COLO668 (cell line): Measurements from ENCODE around the gene IKZF2.
"Not testable (repeated sequence)": the region's sequence is repeated elsewhere in the genome, so short reads cannot be mapped to it uniquely, and the experiment has no call there.

Experiments
- DNase-seq: peaks from one replicate; lab custom pipeline; 2025; ENCODE audit not compliant: unreplicated experiment; lab: John Stamatoyannopoulos, UW

IKZF2 gene

DNA sequence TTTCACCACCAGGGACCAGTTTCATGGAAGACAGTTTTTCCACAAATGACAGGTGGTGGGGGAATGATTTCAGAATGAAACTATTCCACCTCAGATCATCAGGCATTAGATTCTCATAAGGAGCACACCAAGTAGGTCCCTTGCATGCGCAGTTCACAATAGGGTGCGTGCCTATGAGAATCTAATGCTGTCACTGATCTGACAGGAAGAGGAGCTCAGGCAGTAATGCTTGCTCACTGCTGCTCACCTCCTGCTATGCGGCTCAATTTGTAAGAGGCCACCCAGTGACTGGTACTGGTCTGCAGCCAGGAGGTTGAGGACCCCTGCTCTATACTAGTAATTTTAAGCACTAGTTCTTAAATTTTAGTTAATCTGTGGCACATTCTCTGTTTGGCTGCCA, 107.8 kb downstream of the IKZF2 start:
- DNase-seq = no peak

DNA sequence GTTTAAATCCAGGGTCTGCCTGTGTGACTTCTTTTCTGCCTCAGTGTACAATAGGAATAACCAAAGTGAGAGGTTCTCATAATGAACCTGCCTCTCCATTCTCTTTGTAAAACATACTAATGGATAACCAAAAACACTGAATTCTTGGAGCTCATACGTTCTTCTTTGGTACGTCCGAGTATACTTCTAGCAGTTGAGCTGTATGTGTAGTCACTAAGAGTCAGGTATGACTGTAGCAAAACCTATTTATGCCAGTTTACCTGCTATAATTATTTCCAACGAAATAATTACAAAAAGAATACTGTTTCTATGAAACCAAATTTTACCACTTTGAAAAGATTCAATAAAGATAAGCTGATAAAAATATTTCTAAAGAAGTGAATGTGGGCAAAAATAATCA, 109.2 kb downstream of the IKZF2 start:
- no peak for DNase-seq

DNA sequence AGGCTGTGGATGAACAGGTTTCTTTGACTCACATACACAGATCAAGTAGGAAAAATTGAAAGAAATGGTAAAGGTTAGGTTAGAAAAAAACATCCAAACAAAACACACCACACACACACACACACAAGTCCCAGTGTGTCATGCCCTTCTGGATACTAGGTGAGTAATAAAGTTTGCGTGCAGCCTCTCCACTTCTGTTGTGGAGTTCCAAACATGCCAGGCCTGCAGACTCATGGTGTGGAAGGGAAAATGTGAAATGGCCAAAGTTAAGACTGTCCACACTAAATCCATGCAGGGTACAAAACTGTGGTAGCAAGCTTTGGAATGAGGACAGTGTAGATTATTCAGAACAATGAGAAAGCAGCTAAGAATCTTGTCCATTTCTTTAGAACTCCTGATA, 114.6 kb downstream of the IKZF2 start:
- no peak for DNase-seq

DNA sequence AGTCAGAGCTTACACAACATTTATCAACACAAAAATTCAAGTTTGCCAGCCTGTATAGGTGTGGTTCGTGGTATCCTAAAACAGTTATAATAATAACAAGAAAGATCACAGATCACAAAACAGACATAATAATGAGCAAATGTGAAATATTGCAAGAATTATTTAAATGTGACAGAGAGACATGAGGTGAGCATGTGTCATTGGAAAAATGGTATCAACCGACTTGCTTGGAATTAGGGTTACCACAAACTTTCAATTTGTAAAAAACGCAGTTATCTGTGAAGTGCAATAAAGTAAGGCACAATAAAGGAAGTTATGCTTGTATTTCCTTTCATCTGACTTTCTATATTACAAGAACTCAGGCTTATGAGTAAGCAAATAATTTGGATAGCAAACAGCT, 116.8 kb downstream of the IKZF2 start:
- no peak for DNase-seq

DNA sequence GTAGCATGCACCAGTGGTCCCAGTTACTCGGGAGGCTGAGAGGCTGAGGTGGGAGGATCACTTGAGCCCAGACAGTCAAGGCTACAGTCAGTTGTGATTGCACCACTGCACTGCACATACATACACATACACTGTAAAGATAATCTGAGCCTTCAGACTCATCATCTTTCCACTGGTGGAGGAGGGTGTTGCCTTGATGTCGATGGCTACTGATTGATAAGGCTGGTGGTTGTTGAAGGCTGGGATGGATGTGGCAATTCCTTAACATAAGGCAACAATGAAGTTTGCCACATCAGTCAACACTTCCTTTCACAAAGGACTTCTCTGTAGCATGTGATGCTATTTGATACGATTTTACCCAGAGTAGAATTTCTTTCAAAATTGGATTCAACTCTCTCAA, 118.8 kb downstream of the IKZF2 start:
- no peak for DNase-seq

DNA sequence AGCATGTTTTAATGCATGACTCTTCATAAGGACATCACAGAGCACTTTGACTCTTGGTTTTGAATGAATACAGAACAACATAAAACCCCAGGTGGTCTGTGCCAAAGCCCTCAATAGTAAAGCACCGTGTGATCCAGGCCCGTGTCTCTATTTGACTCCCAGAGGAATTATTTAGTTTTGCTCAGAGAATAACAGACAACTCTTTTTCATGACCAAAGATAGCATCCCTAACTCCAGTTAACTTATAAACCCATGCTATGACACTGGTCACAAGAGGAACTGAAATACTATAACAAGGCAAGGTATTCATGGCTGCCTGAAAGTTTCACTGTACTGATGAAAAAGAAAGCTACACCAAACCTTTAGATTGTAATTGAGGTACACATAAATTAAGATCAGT, 128.4 kb downstream of the IKZF2 start:
- no peak for DNase-seq

DNA sequence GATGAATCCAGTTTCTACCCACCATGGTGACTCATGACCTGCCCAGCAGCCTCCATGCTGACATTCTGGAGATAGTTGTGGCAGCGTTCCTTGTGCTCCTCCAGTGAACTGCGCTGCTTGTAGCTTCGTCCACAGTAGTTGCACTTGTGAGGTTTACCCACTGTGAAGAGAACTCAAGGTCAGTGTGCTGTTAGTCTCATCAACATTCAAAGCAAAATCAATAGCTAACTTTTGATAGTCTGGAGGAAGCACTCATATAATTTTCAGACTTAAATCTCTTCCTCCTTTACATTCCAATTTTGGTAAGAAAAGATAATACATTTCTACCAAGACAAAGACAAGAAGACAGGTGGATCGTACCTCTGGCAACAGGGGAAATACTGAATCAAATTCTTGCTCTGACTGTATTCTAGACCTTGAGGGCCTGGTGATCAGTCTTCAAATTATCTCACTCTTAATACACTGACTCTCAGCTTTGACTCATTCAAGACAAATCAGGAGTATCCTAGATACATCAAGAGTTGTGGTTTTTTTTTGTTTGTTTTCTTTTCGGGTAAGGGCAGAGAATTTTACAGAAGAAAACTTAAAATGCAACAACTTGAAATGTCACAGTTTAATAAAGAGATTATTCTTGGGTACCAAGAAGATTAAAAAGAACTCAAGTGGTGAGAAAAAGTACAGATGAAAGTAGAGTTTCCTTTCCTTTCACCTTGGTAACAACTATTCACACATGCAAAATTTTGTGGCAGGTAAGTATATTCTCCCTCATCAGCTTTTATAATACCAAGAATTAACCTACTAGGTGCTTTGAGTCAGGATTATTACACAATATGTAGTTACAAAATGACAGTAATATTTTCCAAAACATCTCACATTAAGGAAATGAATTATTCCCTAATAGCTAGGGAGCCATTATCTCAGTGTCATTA, 129.2 kb downstream of the IKZF2 start:
- no peak for DNase-seq

DNA sequence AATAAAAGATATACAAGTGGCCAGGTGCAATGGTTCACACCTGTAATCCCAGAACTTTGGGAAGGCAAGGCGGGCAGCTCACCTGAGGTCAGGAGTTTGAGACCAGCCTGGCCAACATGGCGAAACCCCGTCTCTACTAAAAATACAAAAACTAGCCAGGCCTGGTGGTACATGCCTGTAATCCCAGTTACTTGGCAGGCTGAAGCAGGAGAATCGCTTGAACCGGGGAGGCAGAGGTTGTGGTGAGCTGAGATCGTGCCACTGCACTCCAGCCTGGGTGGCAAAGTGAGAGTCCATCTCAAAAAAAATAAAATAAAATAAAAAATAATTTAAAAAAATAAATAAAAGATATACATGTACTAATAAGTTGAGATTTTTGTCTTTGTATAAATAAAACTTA, 130.5 kb downstream of the IKZF2 start:
- not testable (repeated sequence) for DNase-seq

DNA sequence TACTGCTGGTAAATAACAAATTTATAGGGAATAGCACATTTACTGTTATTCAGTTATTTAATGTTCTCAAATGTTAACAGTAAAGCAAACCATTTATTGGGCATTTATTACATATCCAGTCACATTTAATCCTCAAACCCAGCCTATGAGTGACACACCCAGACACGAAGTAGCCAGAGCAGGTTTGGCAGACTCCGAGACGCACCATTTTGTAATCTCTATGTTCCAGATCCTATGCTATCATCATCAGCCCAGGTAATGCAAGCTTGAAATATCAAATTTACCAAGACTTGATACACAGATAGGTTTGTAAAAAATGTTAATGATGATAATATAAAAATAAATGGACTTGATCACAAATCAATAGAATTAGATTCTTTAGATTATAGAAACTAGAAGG, 131.1 kb downstream of the IKZF2 start:
- no peak for DNase-seq

DNA sequence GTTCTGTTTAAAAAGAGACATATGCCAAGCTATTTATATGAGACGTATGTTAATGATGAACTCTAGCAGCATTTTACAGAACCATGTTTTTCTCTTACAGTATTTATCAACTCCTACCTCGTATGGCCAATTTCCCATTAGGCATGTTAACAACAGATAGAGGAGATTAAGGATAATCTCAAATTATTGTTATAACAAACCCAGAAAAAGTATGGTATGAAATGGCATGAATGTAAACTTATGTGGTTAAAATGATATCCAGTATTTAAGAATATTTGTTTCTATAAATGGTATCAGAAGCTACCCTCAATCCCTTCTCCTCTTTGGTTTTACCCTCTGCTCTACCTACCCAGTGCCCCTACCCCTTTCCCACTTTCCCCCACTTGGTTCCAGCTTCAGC, 132.0 kb downstream of the IKZF2 start:
- no peak for DNase-seq

DNA sequence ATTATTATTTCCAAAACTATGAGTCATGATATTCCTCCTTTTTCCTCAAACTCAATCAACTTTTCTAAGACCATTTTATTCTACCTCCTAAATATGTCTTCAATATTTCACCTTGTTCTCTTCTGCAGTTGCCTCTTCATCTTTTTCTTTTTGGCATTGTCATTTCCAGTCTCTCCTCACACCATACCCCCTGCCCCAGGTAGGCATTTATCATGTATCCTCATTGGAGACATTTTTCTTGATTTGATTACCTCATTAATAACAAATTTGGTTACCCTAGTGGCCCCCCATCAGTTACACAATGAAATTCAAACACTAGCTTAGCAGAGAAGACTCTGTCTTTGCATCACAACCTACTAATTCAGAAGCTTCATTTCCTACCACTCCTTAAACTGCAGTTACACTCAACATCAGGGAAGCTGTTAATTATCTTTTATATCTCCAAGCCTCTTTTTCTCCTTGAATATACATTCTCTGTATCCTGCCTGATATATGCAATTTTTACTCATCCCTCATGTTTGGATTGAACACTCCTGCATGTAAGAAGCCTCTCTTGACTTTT, 133.0 kb downstream of the IKZF2 start:
- DNase-seq = no peak

DNA sequence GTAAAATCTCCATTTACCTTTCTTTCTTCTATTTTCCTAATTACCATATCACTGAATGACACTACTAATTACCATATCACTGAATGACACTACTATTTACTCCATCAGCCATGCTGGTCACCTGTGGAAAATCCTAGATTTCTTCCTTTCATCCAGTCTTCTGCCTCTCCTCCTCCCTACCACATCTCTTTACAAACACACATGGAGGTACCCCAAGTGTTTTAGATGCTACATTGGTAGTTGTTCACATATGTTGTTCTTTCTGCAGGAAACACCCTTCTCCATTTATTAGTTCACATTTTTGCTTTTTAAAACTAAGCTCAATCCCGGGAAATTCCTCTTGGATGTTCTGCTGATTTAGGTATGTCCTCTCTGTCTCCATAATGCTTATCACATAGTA, 134.0 kb downstream of the IKZF2 start:
- DNase-seq = no peak

DNA sequence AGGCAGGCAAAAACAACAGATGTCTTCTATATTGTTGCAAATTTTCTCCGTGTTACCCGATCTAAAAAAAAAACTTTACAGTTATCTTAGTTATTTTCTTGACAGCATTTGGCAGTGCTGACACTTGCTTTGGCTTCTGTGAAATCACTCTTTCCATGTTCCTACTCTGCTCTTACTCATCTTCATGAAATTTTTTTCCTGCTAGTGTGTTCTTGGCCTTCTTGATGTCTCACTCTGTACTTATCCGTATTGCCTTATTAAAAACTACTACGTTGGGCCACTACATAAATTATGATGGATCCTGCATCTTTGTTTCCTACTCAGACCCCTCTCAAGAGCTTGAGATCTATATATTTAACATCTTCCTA, 134.4 kb downstream of the IKZF2 start:
- no peak for DNase-seq

DNA sequence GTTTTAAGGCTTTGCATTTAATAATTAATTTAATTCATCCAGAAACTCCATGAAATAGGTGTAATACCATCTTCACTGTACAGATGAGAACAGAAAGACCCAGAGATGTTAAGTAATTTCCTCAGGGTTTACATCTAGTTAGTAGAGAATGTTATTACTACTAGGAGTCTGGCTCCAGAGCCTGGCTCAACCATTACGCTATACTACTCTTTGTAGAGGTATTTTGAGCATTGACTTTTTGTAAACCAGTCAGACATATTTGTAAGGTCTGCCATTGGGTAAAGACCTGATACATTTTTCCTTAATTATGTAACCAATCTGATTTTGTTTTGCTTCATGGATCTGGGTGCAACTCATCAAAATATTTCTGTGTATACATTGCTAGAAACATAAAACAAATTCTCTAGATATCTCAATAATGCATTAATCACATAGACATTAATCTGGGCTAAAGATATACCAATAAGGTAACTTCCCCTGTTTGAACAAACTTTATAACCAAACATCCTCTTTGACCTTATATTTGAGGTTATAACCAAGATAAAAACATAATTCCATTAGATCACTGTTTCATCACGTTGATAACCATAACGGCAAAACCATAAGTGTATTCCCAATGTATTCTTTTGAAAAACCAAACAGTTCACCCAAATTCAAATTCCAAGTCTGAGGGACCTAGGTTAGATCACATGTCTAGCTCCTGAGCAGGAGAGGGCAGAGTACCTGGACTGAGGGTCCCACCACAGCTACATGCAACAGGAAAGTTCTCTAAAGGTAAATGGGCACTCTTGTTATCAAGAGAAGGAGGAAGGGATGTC, 135.0 kb downstream of the IKZF2 start:
- no peak for DNase-seq

DNA sequence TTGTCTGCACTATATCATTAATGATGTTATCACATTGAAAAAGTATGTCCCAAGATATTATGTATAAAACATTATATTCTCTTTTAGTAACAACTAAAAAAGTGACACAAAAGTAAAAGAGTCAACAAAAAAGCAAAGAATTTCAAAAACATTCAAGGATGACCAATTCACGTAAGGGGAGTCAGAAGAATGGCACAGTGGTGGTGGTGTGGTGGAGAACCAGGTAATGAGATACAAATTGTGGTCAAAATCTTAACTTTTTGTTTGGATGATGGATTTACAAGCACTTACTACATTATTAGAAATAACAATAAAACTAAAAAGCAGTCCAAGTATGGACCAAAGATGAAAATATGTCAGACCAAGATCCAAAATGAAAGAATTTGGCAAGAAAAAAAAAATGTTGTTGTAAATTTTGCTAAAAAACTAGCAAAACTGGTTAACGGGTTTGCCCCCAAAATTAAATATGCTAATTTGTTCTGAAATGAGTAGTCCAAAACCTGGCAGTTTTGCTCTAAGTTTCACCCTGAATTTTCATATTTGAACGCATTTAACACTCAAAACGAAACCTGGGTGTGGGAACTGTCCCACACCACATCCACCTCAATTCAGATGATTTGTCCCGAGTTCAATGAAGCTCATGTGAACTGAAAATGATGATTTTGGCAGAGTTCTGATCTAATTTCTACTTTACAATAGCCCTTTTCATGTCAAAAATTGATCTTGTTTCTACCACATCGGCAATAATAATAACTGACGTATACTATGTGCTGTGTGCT, 135.8 kb downstream of the IKZF2 start:
- DNase-seq = no peak

DNA sequence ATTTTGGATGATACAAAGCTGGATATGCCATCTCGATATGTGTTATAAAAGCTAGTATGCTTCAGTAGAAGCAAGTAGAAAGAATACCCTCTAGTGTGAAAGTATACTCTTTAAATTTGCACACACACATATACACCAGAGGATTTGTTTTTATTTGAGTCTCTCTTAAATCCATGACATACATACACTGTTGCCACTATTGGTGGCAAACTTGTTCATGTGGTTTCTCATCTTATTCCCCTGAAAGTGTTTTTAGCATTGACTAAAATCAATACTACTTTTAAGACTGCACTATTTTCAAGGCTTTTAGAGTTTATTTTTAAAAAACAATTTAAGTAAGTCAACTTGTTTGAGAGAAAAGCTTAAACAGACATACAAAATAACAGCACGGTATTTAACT, 137.4 kb downstream of the IKZF2 start:
- DNase-seq = no peak

DNA sequence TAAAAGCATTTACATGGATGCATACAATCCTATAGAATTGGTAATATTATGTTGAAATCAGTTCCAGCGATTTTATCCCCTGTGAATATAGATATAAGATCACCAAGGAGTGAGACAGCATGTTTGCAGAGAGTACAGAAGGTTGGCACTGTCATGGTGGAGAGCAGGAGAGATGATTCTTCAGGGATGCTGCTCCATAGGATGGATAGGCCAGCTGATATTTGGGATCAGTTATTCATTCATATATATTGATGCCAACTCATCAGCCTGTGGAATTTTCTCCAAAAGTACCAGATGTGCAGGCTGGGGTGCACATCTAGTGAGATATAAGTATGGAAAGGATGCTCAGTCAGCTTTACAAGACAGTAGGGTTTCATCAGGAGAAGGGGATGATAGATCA, 139.9 kb downstream of the IKZF2 start:
- DNase-seq = no peak

DNA sequence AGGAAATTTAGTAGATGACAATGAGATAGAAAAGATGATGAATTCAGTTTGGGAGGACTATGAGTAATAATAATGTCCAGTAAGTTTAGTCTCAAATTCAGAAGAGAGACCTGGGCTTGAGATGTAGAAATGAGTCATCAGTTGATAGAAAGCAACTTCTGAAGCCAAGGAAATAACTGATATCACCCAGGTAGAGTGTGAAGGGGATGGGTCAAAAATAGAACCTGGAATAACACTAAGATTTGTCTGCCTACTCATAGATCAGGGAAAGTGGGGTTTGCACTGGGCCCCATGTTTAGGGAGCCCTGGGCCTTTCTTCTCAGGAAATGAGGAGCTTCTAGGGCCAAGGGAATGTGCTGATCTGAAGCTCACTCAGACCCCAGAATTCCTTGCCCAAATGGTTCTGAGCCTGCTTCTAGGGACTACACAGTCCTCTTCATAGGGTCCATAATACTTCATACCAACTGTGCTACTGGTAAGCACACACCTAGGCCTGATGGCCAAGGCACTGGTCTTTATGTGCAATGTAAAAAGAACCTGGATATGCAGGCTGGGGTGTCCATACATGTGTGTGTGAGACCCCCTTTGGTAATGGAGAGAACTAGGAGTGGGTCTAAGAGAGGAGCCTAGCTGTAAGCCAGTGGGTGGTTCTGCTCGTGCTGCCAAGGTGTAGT, 141.2 kb downstream of the IKZF2 start:
- no peak for DNase-seq

DNA sequence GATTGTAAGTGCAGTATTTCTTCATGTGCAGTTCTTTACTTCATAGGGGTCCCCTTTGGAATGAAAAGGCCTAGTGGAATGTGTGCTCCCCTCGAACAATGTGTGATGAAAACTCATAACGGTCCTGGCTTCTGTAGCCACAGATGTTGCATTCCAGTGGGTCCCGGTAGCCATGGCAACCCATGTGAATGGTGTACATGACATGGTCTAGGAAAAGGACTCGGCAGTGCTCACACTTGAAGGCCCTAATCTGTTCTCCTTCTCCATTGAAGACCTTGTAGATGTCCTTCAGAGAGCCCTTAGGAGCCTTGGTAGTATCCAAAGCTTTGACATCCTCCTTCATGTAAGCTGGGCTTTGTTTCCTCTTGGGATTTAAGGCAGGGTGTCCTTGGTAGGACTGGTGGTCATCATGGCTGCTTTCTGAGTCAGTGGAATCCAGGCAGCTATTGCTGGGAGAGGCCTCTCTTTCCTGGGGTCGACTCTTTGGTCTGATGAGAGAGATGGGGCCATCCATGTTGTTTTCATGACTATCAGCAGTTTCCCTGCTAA, 144.0 kb downstream of the IKZF2 start:
- no peak for DNase-seq

DNA sequence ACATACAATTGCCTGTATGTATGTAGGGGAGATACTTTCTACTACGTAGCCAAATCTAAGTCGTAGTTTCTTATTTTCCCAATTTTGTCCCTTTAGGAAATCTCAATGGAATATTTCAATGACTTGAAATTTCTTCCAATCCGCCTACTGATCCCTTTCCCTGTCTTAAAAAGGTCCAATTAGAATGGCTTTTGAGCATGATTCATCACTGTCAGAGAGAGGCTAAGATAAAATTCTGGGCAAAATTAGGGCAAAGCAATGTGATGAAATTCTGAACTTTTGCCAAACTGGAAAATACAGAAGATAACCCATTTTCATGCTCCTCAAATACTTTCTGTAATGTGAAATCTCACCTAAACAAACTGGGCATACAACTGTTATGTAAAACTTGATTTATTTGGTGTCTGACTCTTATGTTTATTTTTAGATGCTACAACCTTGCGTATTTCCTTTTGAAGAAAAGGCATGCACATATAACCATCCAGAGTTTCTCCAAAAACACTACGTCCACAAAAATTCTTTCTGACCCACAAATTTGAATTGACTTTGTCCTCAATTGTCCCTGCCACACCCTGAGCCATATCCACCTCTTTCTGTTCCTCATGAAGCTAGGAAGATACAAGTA, 147.1 kb downstream of the IKZF2 start:
- DNase-seq = no peak
